NCI-H460 (cell line): ENCODE measurements around the gene MPPED1. TPM values are rescaled to one million over a fixed set of nuclear protein-coding genes. Genes with fewer than 3 reads are reported as not detected.

ENCODE experiments used
- total RNA-seq: library from RNA; depleted of rRNA; stranded (reverse); fragments of >200 nt; shearing (Covaris generic); gene quantifications from 2 replicates; pipeline ENCODE4 v1.2.3, GENCODE V29; 2014; rRNA removed

Gene MPPED1
- total RNA-seq, 1 experiment from 2014 or later: not detected

Other genes starting within 250 kb of the MPPED1 start
- 57.1 and 63.7 TPM in 2 replicates for gene TTLL12, start 224.9 kb upstream of the MPPED1 start, total RNA-seq
- 3.2 and 5.3 TPM in 2 replicates for gene SCUBE1, start 68.6 kb upstream of the MPPED1 start, total RNA-seq